Skeletal muscle tissue (tissue), 5 donors: ENCODE measurements around the gene HYDIN. TPM values are rescaled to one million over a fixed set of nuclear protein-coding genes. Genes with fewer than 3 reads are reported as not detected.

Source experiments
- H3K27ac ChIP-seq: one replicate; pipeline ENCODE4 v1.7.0; 2013; ENCODE audit warnings: mild to moderate bottlenecking, low read depth, low read length, inconsistent platforms
- H3K27me3 ChIP-seq, 3 donors: one replicate each; pipeline ENCODE4 v1.7.0; 2013; ENCODE audit warnings: low read length in 3 of 3; ENCODE audit not compliant: control insufficient read depth in 3 of 3, insufficient read depth in 3 of 3
- H3K36me3 ChIP-seq, 3 donors: one replicate each; pipeline ENCODE4 v1.7.0; 2013; ENCODE audit warnings: low read length in 3 of 3; ENCODE audit not compliant: control insufficient read depth in 3 of 3, insufficient read depth in 3 of 3
- H3K4me1 ChIP-seq, 3 donors: one replicate each; pipeline ENCODE4 v1.7.0; 2013; ENCODE audit warnings: low read length in 3 of 3, mild to moderate bottlenecking in 3 of 3; ENCODE audit not compliant: control insufficient read depth in 3 of 3, insufficient read depth in 3 of 3
- H3K4me3 ChIP-seq, 3 donors: one replicate each; pipeline ENCODE4 v1.7.0; 2013; ENCODE audit warnings: low read length in 3 of 3
- H3K9ac ChIP-seq, 3 donors: one replicate each; pipeline ENCODE4 v1.7.0; 2013; ENCODE audit warnings: low read length in 3 of 3, mild to moderate bottlenecking in 3 of 3, moderate library complexity in 2 of 3, low read depth in 1 of 3
- H3K9me3 ChIP-seq, 3 donors: one replicate each; pipeline ENCODE4 v1.7.0; 2013; ENCODE audit warnings: low read length in 3 of 3; ENCODE audit not compliant: control insufficient read depth in 3 of 3
- small RNA-seq: library from RNA; depleted of rRNA; stranded (forward); fragments of <200 nt; gene quantifications from one replicate; pipeline ENCODE3, GENCODE V24; 2014
- total RNA-seq: library from RNA; depleted of rRNA; stranded (reverse); fragments of >200 nt; gene quantifications from one replicate; pipeline ENCODE4 v1.2.3, GENCODE V29; 2014
- donor health status: Osteomylitis.

Gene HYDIN
- total RNA-seq, 1 donor from 2014 or later: 3.7 TPM

GRCh38 chr16:70765491-70765890 is 465.0 kb downstream of the HYDIN start:
- H3K9me3 ChIP-seq: no peaks in the 10 kb centered on the region
- H3K4me3 ChIP-seq: no peak overlapping the region
- no peak overlapping the region for H3K27ac ChIP-seq
- H3K4me1 ChIP-seq: peaks cover 11 to 31% (median 17%) of the 10 kb centered on the region in 3 donors
- H3K9ac ChIP-seq: no peak overlapping the region
- no peaks in the 10 kb centered on the region for H3K27me3 ChIP-seq
- peaks cover 15 to 27% (median 23%) of the 10 kb centered on the region in 3 donors for H3K36me3 ChIP-seq

- H3K9ac ChIP-seq: no peak overlapping the region
- no peaks in the 10 kb centered on the region for H3K27me3 ChIP-seq
- H3K27ac ChIP-seq: no peak overlapping the region
- peaks cover 5 to 23% (median 10%) of the 10 kb centered on the region in 3 donors for H3K4me1 ChIP-seq
- no peak overlapping the region for H3K4me3 ChIP-seq
- H3K9me3 ChIP-seq: no peaks in the 10 kb centered on the region
- H3K36me3 ChIP-seq: peaks cover 18 to 27% (median 24%) of the 10 kb centered on the region in 3 donors
These were observed 465.9 kb downstream of the HYDIN start for GRCh38 chr16:70764632-70765031.

DNA sequence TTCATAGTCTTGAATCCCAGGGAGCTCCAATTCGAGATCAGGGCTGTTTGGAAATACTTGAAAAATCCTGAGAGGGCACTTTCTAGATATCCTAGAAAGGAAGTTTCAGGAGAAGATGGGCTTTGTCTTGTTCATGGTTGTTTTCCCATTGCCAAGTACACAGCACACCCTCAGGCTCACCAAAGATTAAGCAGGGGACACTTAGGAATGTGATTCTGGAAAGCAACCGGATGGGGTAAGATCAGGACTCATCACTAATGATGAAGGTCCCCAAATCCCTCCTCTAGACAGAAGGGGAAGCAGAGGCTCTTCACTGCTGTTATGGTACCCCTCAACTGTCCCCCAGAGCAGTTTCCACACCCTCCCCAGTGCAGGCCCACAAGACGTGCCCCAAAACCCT is 470.3 kb downstream of the HYDIN start:
- no peaks in the 10 kb centered on the region for H3K9me3 ChIP-seq
- peaks cover 29 to 37% (median 36%) of the 10 kb centered on the region in 3 donors for H3K36me3 ChIP-seq
- no peak overlapping the region for H3K4me3 ChIP-seq
- H3K27me3 ChIP-seq: no peaks in the 10 kb centered on the region
- H3K9ac ChIP-seq: no peak overlapping the region
- H3K27ac ChIP-seq: no peak overlapping the region
- peaks cover 0 to 5% (median 2%) of the 10 kb centered on the region in 3 donors for H3K4me1 ChIP-seq

DNA sequence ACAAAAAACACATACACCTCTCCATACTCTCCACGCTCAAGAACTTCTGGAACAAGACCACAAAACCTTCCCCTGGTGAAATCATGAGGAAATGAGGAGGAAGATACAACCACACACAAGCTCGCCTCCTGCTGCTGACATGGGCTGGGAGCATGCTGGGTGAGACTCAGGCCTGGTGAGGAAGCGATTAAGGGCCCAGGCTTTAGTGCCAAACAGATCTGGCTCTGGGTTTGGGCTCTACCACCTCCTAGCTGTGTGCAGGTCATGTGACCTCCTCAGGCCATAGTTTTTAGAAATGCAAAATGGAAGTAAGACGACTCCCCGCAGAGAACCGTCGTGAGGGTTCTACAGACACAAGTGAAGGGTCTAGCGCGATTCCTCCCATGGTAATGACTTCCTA is 470.9 kb downstream of the HYDIN start:
- Histone ChIP-seq H3K27me3 (no peaks in the 10 kb centered on the region), H3K27ac (no peak overlapping the region), H3K9me3 (no peaks in the 10 kb centered on the region), H3K9ac (no peak overlapping the region), H3K36me3 (peaks cover 26 to 36% (median 32%) of the 10 kb centered on the region in 3 donors), H3K4me3 (no peak overlapping the region), H3K4me1 (peaks cover 0 to 9% (median 7%) of the 10 kb centered on the region in 3 donors)

DNA sequence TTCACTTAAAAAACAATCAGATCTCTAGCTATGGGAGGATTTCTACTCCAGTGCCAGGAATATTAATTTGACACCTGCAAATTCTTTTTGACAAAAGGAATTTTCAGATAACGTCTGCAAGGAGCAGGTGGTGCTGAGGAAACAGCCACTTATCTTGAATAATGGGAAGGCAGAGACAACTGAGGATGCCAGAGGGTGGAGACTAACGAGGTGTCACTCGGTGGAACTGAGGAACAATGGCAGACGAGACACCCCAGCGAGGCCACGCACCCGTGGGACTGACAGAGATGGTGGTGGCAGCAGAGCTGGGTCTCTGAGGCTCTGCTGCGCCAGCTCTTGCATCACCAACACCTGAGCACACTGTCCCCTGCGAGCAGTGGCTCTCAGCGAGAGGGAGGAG is 471.7 kb downstream of the HYDIN start:
- no peak overlapping the region for H3K9ac ChIP-seq
- peaks cover 26 to 36% (median 31%) of the 10 kb centered on the region in 3 donors for H3K36me3 ChIP-seq
- H3K9me3 ChIP-seq: no peaks in the 10 kb centered on the region
- H3K4me3 ChIP-seq: no peak overlapping the region
- H3K4me1 ChIP-seq: peaks cover 7 to 16% (median 16%) of the 10 kb centered on the region in 3 donors
- no peaks in the 10 kb centered on the region for H3K27me3 ChIP-seq
- H3K27ac ChIP-seq: no peak overlapping the region

Small RNA genes lying within 50 kb of the gene (small RNA-seq; reads per million reads assigned to genes)
- gene RNU6ATAC25P: not detected

Other genes starting within 250 kb of the HYDIN start
- 26.1 TPM for gene CMTR2, start 58.7 kb upstream of the HYDIN start, total RNA-seq
- gene CALB2, start 128.0 kb upstream of the HYDIN start, total RNA-seq: 1.0 TPM
- not detected for gene TLE7, start 211.3 kb upstream of the HYDIN start, total RNA-seq
- gene ZNF23, start 231.5 kb upstream of the HYDIN start, total RNA-seq: 5.7 TPM